Thoracic aorta (tissue), 2 donors: ENCODE data around the gene DDX11. TPM values are rescaled to one million over a fixed set of nuclear protein-coding genes. Genes with fewer than 3 reads are reported as not detected.
"Not testable (repeated sequence)": the region's sequence is repeated elsewhere in the genome, so short reads cannot be mapped to it uniquely, and the experiment has no call there.

Experiments
- ATAC-seq: fragments of 150-250 bp; one replicate; pipeline ENCODE4 v1.8.0; 2017; ENCODE audit warnings: low read depth; ENCODE audit not compliant: insufficient number of reproducible peaks, low FRiP score
- DNase-seq: peaks from one replicate; pipeline ENCODE4 v3.0.0-alpha.2; 2020; ENCODE audit warnings: low spot score
- H3K27ac ChIP-seq, 2 donors: fragments of 200-600 bp; sonication (generic); 1 replicate in 1 of 2; 2 replicates in 1 of 2; pipeline ENCODE4 v1.5.1; 2016; ENCODE audit warnings: mild to moderate bottlenecking in 2 of 2, moderate library complexity in 2 of 2
- H3K27me3 ChIP-seq: fragments of 200-600 bp; sonication (generic); replicated peaks from 2 replicates; pipeline ENCODE4 v1.6.0; 2016; ENCODE audit warnings: mild to moderate bottlenecking; ENCODE audit not compliant: insufficient read depth
- H3K36me3 ChIP-seq: fragments of 200-600 bp; sonication (generic); one replicate; pipeline ENCODE4 v1.5.1; 2016
- H3K4me1 ChIP-seq, 2 donors: fragments of 200-600 bp; sonication (generic); 1 replicate in 1 of 2; 2 replicates in 1 of 2; pipeline versions ENCODE4 v1.5.1 to v1.6.0; 2016; ENCODE audit warnings: low read depth in 2 of 2, mild to moderate bottlenecking in 1 of 2; ENCODE audit not compliant: control insufficient read depth in 1 of 2
- H3K4me3 ChIP-seq: fragments of 200-600 bp; sonication (generic); 2 replicates; pipeline ENCODE4 v1.5.1; 2016; ENCODE audit warnings: mild to moderate bottlenecking
- H3K9me3 ChIP-seq: fragments of 200-600 bp; sonication (generic); 2 replicates; pipeline ENCODE4 v1.5.1; 2016
- total RNA-seq, 2 donors: library from RNA; depleted of rRNA; stranded (reverse); fragments of >200 nt; gene quantifications; one replicate each; pipeline versions ENCODE4 v1.1.0 to v1.2.3, GENCODE V29; 2016
- TF ChIP-seq, protein P1 (sequence below): fragments of 200-600 bp; sonication (generic); IDR thresholded peaks from one replicate; pipeline ENCODE4 v1.5.1; 2019; ENCODE audit warnings: antibody characterized with exemption

DDX11 gene
- total RNA-seq, 2 donors from 2014 or later: 23.8 to 42.8 TPM

DNA sequence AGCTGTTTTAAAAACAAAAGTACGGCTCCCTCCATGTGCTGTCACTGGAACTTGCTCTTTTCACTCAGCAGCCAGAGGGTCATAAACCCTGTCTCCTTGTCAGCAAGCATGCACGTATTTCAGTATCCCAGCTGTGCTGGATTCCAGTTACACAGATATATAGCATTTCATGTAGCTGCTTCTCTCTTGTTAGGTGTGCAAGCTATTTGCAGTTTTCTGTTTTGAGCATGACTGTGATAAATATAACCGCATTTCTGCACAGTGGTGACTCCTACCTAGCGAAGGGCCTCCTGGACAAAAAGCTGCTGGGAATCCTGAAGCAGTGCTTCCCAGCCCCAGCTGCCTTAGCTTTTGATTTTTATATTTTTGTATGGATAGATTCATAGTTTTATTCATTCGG, 24.7 kb downstream of the DDX11 start:
- not testable (repeated sequence) for H3K4me1 ChIP-seq, DNase-seq, H3K4me3 ChIP-seq, ATAC-seq, H3K27me3 ChIP-seq, H3K9me3 ChIP-seq, H3K27ac ChIP-seq
- peaks cover 13% of the 10 kb centered on the region for H3K36me3 ChIP-seq

DNA sequence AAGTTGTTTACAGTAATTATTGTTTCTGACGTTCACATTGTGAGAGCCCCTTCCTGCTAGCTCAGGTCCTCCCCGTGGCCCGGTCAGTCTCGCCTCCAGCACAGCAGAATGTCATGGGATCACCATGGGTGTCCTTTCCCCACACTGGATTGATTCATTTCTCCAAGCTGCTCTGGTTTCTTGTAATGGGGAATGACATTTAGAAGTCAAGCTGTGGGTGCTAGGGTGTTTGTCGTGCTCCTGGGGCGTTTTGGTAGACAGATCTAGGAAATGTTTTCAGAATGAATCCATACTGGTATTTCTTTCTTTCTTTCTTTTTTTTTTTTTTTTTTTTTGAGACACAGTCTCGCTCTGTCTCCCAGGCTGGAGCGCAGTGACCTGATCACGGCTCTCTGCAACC, 25.1 kb downstream of the DDX11 start:
- not testable (repeated sequence) for H3K4me3 ChIP-seq, H3K9me3 ChIP-seq, H3K27me3 ChIP-seq, ATAC-seq, H3K27ac ChIP-seq, H3K4me1 ChIP-seq, DNase-seq
- peaks cover 13% of the 10 kb centered on the region for H3K36me3 ChIP-seq

- not testable (repeated sequence) for H3K9me3 ChIP-seq, H3K4me1 ChIP-seq, H3K4me3 ChIP-seq, DNase-seq, ATAC-seq, H3K27me3 ChIP-seq, H3K27ac ChIP-seq
- peaks cover 13% of the 10 kb centered on the region for H3K36me3 ChIP-seq
Measured at GRCh38 chr12:31099434-31099833, 25.8 kb downstream of the DDX11 start.

GRCh38 chr12:31100503-31101208, 27.0 kb downstream of the DDX11 start:
- DNase-seq, H3K4me3 ChIP-seq, H3K4me1 ChIP-seq, H3K27ac ChIP-seq, H3K27me3 ChIP-seq, ATAC-seq, H3K9me3 ChIP-seq: not testable (repeated sequence)
- peaks cover 13% of the 10 kb centered on the region for H3K36me3 ChIP-seq

DNA sequence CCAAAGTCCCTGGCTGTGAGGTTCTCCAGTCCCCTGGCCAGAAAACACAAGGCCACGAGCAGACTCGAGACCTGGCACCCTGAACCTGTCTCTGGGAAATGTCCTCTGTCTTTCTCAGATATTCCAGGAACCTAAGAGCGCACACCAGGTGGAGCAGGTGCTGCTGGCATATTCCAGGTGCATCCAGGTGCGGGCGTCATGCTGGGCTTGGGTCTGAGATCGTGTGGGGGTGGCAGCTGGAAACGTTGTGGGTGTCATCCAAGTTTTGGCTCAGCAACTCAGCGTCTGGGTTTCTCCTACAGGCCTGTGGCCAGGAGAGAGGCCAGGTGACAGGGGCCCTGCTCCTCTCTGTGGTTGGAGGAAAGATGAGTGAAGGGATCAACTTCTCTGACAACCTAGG, 28.5 kb downstream of the DDX11 start:
- H3K4me3 ChIP-seq, H3K4me1 ChIP-seq, H3K27me3 ChIP-seq, H3K9me3 ChIP-seq, DNase-seq, H3K36me3 ChIP-seq, ATAC-seq, H3K27ac ChIP-seq: not testable (repeated sequence)

DNA sequence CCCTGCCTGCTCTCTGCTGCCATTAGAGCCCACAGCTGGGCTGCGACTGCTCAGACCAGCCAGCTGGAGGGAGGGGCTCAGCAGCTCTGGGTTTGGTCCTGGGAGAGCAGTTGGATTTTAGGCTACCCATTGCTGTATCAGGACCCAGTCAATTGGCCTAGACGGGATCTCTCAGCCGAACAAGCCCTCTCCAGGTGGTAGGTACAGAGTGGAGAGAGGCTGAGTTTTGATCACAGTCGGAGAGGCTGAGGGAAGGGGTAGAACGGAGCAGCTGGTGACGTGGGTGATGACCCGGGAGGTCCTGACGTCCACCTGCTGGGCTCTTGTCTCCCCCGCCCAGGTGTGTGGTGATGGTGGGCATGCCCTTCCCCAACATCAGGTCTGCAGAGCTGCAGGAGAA, 28.9 kb downstream of the DDX11 start:
- not testable (repeated sequence) for H3K4me3 ChIP-seq, H3K4me1 ChIP-seq, H3K27ac ChIP-seq, H3K9me3 ChIP-seq, DNase-seq, ATAC-seq, H3K36me3 ChIP-seq, H3K27me3 ChIP-seq

DNA sequence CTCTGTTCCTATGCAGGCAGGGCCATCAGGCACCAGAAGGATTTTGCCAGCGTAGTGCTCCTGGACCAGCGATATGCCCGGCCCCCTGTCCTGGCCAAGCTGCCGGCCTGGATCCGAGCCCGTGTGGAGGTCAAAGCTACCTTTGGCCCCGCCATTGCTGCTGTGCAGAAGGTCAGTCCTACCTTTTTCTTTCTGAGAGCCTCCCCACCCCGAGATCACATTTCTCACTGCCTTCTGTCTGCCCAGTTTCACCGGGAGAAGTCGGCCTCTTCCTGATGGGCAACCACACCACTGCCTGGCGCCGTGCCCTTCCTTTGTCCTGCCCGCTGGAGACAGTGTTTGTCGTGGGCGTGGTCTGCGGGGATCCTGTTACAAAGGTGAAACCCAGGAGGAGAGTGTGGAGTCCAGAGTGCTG, 29.9 kb downstream of the DDX11 start:
- H3K36me3 ChIP-seq, H3K27me3 ChIP-seq, H3K4me3 ChIP-seq, H3K27ac ChIP-seq, DNase-seq, H3K9me3 ChIP-seq, H3K4me1 ChIP-seq, ATAC-seq: not testable (repeated sequence)

DNA sequence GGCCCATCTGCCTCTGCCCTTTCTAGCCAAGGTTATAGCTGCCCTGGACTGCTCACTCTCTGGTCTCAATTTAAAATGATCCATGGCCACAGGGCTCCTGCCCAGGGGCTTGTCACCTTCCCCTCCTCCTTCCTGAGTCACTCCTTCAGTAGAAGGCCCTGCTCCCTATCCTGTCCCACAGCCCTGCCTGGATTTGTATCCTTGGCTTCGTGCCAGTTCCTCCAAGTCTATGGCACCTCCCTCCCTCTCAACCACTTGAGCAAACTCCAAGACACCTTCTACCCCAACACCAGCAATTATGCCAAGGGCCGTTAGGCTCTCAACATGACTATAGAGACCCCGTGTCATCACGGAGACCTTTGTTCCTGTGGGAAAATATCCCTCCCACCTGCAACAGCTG, 30.6 kb downstream of the DDX11 start:
- H3K36me3 ChIP-seq, ATAC-seq, H3K27ac ChIP-seq, DNase-seq, H3K4me1 ChIP-seq, H3K9me3 ChIP-seq, H3K4me3 ChIP-seq, H3K27me3 ChIP-seq: not testable (repeated sequence)

DNA sequence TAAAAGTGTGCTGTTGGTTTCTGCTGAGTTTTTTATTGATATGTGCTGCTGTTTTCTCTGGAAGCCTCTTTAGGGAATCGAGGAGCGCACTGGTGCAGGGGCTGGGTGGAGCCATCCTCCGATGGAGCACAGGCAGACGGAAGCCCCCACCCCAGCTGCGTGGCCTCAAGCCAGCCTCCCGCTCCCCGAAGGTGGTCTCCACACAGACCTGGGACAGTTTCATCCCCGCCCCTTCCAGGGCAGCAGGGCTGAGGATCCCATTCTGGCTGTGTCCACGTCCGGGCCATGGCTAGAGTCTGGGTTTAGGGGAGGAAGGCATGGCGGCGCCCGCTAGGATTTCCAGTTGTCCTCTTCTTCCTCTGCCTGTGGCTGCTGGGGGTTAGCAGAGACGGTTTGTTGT, 31.1 kb downstream of the DDX11 start:
- not testable (repeated sequence) for H3K4me3 ChIP-seq, H3K27ac ChIP-seq, ATAC-seq, H3K36me3 ChIP-seq, H3K4me1 ChIP-seq, H3K9me3 ChIP-seq, H3K27me3 ChIP-seq, DNase-seq

GRCh38 chr12:31105668-31106067, 32.0 kb downstream of the DDX11 start:
- no peak for DNase-seq
- TF ChIP-seq, protein P1, sequence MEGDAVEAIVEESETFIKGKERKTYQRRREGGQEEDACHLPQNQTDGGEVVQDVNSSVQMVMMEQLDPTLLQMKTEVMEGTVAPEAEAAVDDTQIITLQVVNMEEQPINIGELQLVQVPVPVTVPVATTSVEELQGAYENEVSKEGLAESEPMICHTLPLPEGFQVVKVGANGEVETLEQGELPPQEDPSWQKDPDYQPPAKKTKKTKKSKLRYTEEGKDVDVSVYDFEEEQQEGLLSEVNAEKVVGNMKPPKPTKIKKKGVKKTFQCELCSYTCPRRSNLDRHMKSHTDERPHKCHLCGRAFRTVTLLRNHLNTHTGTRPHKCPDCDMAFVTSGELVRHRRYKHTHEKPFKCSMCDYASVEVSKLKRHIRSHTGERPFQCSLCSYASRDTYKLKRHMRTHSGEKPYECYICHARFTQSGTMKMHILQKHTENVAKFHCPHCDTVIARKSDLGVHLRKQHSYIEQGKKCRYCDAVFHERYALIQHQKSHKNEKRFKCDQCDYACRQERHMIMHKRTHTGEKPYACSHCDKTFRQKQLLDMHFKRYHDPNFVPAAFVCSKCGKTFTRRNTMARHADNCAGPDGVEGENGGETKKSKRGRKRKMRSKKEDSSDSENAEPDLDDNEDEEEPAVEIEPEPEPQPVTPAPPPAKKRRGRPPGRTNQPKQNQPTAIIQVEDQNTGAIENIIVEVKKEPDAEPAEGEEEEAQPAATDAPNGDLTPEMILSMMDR: no peak
- Histone ChIP-seq H3K9me3 (no peaks in the 10 kb centered on the region), H3K27me3 (no peaks in the 10 kb centered on the region), H3K4me3 (no peak overlapping the region), H3K36me3 (no peaks in the 10 kb centered on the region), H3K4me1 (no peaks in the 10 kb centered on the region), H3K27ac (no peak overlapping the region)
- no peak for ATAC-seq
